Stimulated activated naive CD8-positive, alpha-beta T cell treated with anti-CD3 and anti-CD28 coated beads, Interleukin-15, amount 100 ng/mL, for 72 hours (primary cell): Measurements from ENCODE around the gene KCNG4.

ENCODE experiments used
- ATAC-seq: fragments of 150-1000 bp; cut with Tn5 transposase; 2 replicates; pipeline ENCODE4 v1.10.0; 2021; ENCODE audit warnings: mild to moderate bottlenecking, moderate library complexity
- DNase-seq, 2 donors: peaks; one replicate each; pipeline ENCODE4 v3.0.0; 2021 to 2022
- H3K27ac Mint-ChIP-seq, 2 donors: one replicate each; pipeline ENCODE4 v1.8.0; 2022; ENCODE audit warnings: mild to moderate bottlenecking in 2 of 2, mixed read lengths in 2 of 2, moderate library complexity in 2 of 2
- H3K27me3 Mint-ChIP-seq: one replicate; pipeline ENCODE4 v1.8.0; 2022; ENCODE audit warnings: mixed read lengths
- H3K4me1 Mint-ChIP-seq: one replicate; pipeline ENCODE4 v1.8.0; 2022; ENCODE audit warnings: mild to moderate bottlenecking, mixed read lengths
- H3K4me3 Mint-ChIP-seq, 2 donors: one replicate each; pipeline ENCODE4 v1.8.0; 2022; ENCODE audit warnings: mild to moderate bottlenecking in 2 of 2, mixed read lengths in 2 of 2, moderate library complexity in 1 of 2
- H3K9me3 Mint-ChIP-seq, 2 donors: one replicate each; pipeline ENCODE4 v1.8.0; 2022; ENCODE audit warnings: mixed read lengths in 2 of 2

KCNG4 gene

DNA sequence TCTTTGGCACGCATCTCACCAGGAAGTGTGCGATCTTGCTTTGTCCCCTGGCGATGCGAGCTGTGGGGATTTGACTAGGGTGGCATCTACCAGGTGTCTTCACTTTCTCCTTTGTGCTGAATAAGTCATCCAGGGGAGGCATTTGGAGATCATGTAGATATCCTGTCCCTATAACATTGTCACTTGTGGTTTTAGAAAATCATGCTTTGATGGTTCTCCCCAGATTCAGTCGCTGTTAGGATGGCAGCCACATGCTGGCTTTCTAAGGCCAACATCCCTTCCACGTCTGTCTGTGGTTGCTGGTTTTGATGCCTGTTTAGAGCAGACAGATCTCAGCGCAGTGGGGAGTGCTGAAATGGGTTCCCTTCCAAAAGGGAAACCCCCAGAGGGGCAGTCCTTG, 46.3 kb downstream of the KCNG4 start:
- peak overlapping the region; percentile 77 to 84 for H3K4me3 Mint-ChIP-seq
- peak; percentile 11 to 28 for DNase-seq
- peak overlapping the region; percentile 89 to 94 for H3K27ac Mint-ChIP-seq
- no peaks in the 10 kb centered on the region for H3K9me3 Mint-ChIP-seq
- no peaks in the 10 kb centered on the region for H3K27me3 Mint-ChIP-seq
- H3K4me1 Mint-ChIP-seq: peaks cover 24% of the 10 kb centered on the region
- peak; percentile 35 for ATAC-seq

DNA sequence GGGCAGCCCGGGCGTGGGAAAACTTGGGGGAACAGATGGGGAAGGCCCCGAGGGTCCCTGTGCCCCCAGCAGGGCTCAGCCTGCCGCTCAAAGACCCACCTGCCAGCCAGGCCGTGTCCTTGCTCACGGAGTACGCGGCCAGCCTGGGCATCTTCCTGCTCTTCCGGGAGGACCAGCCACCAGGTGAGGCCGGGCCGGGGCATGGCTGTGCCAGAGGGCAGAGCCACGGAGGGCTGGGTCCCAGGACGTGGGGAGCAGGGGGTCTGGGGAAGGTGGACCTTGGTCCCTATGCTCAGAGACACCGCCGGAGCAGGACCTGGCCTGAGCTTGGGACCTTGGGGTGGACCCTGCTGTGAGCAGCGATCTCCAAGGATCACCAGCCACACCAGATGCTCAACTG, 48.3 kb downstream of the KCNG4 start:
- DNase-seq (no peak), ATAC-seq (no peak)
- H3K27me3 Mint-ChIP-seq: no peaks in the 10 kb centered on the region
- H3K27ac Mint-ChIP-seq: no peak overlapping the region
- no peaks in the 10 kb centered on the region for H3K9me3 Mint-ChIP-seq
- H3K4me1 Mint-ChIP-seq: peaks cover 30% of the 10 kb centered on the region
- H3K4me3 Mint-ChIP-seq: no peak overlapping the region

DNA sequence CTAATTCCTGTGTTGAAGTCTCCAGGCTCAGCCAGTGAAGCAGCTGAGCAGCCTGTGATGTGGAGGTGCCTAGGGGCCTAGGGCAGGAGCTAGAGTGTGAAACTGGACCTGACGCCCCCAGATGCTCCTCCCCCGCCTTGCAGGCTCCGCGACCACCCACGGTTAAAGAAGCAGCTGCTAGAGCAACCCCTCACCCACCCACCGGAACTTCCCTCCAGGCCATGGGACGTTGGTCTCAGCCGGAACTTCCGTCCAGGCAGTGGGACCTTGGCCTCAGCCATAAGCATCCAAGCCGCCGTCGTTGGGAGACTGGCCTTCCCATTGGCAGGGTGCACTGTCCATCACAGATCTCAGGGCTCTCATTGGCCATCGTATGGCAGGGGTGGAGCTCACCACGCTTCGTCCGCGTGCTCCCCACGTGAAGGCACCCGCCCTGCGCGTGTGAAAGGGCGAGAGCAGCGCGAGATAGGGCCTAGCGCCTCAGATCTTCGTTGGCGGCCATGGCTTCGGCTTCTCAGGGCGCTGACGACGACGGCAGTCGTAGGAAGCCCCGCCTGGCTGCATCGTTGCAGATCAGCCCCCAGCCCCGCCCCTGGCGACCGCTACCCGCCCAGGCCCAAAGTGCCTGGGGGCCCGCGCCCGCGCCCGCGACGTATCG, 49.0 kb downstream of the KCNG4 start, which contains the start of gene ADAD2:
Gene ADAD2 (plus strand): TSS at position 427 of the 658 bp plus-strand sequence. CDS start 74 bp downstream, at position 501.
- Mint-ChIP-seq H3K4me1 (peaks cover 34% of the 10 kb centered on the region), H3K9me3 (no peaks in the 10 kb centered on the region), H3K4me3 (no peak within 1 kb of the TSS), H3K27ac (no peak within 1 kb of the TSS), H3K27me3 (no peaks in the 10 kb centered on the region)
- ATAC-seq (no peak), DNase-seq (peak in 1 of 2 donors; percentile 16)

DNA sequence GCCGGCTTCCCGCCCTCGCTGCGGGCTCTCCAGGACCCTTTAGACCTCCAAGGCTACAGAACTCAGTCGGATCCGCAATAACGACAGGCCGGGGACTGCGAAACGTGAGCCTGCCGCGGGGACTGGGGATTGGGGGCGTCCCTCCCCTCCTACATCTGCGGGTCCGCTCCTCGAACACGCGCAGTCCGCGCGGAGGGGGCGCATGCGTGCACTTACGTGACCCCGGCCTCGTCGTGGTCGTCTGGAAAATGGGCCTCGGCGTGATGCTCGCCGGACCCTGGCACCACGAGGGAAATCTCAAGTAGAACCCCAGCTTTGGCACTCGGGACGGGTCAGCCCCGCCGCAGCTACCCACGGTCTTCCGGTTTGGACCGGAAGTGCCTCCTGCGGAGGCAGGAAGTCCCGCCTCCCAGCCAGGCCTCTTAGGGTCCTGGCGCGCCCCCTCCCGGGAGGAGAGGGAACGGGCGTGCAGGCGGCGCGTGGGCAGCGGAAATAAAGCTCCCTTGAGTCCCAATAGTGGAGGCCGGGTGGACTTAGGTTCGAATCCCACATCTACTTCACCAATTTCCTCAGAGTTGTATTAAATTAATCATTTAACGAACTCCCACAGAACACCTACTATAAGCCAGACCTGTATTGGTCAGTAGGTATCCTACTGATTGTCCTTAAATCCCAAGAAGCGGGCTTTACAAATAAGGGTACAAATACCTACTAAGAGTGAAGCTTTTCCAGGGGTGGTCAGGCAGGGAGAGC, 53.0 kb downstream of the KCNG4 start, which contains the start of gene TAF1C:
Gene TAF1C (minus strand): TSS at position 373 of the 753 bp plus-strand sequence. CDS start 2,069 bp downstream, outside the sequence.
- H3K4me1 Mint-ChIP-seq: peaks cover 37% of the 10 kb centered on the region
- DNase-seq (peak; percentile 93 to 94), ATAC-seq (peak; percentile 92)
- peak within 1 kb of the TSS; percentile 94 to 98 for H3K4me3 Mint-ChIP-seq
- peak within 1 kb of the TSS; percentile 96 to 98 for H3K27ac Mint-ChIP-seq
- no peaks in the 10 kb centered on the region for H3K9me3 Mint-ChIP-seq
- H3K27me3 Mint-ChIP-seq: no peaks in the 10 kb centered on the region

DNA sequence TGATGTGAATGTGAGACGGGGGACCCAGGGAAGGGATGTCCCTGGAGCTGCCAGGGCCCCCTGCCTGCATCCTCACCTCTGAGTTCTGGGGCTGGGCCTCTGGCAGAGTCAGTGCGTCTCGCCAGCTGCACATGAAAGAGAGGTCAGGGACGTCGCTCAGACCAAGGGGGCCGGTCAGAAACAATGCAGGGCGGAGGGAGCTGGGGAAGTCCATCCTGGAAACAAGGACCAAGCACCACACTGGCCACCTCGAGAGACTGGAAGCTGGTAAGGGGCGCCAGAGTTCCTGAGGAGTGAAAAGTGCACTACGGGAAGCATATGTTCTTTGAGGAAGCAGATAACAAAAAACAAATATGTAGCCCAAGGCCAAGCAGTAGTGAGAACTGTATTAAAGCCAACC, 55.0 kb downstream of the KCNG4 start:
- H3K27me3 Mint-ChIP-seq: no peaks in the 10 kb centered on the region
- H3K9me3 Mint-ChIP-seq: no peaks in the 10 kb centered on the region
- no peak for ATAC-seq
- peak overlapping the region; percentile 46 to 98 for H3K4me3 Mint-ChIP-seq
- H3K4me1 Mint-ChIP-seq: peaks cover 37% of the 10 kb centered on the region
- no peak for DNase-seq
- H3K27ac Mint-ChIP-seq: peak overlapping the region; percentile 10 to 38

DNA sequence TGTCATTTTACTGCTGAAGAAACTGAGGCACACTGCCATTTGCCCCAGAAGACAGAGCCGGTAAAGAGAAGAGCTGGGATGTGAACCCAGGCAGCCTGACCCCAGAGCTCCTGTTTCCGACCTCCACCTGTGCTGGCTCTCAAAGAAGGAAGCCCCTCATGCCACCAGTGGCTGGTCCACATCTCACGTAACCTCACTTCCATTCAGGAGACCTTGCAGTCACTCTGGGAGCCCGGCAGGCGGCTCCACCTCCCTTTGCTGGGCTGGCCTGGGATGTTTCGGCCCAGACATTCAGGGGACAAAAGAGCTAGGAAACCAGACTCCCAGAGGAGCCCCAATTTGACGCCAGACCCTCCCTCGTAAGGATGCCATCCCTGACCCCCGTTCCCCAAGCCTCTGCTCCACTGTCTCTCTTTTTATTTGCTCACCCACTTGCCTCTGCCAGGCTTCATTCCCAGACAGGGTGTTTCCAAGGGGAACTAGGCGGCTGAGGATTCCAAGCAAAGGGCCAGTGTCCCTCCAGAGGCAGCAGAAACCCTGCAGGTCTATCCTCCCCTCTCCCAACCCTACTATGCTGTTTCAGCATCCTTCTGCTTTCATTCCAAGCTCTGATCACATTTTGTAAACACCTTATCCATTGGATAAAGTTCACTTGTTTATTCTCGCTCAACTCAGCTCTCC, 55.8 kb downstream of the KCNG4 start:
- H3K4me3 Mint-ChIP-seq: no peak overlapping the region
- ATAC-seq (no peak), DNase-seq (no peak)
- no peaks in the 10 kb centered on the region for H3K9me3 Mint-ChIP-seq
- H3K4me1 Mint-ChIP-seq: peaks cover 37% of the 10 kb centered on the region
- H3K27me3 Mint-ChIP-seq: no peaks in the 10 kb centered on the region
- H3K27ac Mint-ChIP-seq: peak overlapping the region in 1 of 2 donors; percentile 69

DNA sequence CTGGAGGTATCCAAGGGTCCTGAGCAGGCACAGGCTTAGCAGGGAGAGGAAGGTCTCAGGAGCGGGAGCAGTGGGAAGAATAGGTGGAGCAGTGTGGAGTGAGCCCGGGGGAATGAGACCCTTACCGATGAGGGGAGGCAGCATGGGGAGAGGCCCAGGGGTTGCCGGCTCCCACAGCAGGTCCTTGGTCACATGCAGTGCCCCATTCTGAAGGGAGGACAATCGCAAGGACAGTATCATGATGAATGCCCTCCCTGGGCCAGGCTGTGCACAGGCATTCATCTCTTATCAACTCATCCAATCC, 56.3 kb downstream of the KCNG4 start:
- ATAC-seq: no peak
- no peak for DNase-seq
- Mint-ChIP-seq H3K27ac (no peak overlapping the region), H3K9me3 (no peaks in the 10 kb centered on the region), H3K4me3 (no peak overlapping the region), H3K4me1 (peaks cover 40% of the 10 kb centered on the region), H3K27me3 (no peaks in the 10 kb centered on the region)

DNA sequence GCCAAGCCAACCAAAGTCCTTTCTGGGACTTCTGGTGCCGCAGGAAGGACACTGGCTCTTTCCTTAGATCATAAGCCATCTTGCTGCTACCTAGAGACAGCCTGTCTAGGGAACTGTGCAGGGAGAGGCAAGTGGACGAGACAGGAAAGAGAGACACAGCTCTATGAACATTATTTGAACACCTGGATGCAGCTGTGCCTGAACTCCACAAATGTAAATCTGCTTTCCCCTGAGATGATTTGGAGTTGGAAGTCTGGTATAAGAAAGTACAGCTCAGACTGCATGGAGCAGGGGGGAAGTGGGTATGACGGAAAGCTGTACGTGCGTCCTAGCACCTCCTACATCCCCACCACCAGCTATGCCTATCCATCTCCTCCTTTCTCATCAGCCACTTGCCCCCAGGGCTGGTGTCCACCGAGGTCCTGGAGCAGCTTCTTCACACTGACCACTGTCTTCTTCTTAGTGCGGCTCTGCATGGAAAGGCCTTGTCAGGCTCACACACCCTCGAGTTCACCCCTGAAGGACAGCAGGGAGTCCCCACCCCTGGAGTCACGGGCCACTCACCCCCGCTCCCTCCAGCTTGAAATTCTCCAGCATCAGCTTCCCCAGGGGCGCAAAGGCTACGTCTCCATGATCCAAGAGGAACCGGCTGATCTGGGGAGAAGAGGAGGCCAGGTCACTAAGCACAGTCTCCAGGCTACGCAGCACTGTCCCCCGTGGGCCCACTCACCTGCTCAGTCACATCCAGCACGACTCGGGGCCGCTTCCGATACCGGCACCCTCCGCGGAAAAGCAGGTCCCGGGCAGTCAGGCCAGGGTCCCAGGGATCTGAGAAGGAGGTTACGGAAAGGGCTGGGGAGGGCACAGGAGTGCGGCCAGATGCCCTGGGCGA, 56.9 kb downstream of the KCNG4 start:
- no peaks in the 10 kb centered on the region for H3K27me3 Mint-ChIP-seq
- no peak overlapping the region for H3K4me3 Mint-ChIP-seq
- peak overlapping the region in 1 of 2 donors; percentile 60 for H3K27ac Mint-ChIP-seq
- no peaks in the 10 kb centered on the region for H3K9me3 Mint-ChIP-seq
- peaks cover 46% of the 10 kb centered on the region for H3K4me1 Mint-ChIP-seq
- DNase-seq (no peak), ATAC-seq (no peak)

DNA sequence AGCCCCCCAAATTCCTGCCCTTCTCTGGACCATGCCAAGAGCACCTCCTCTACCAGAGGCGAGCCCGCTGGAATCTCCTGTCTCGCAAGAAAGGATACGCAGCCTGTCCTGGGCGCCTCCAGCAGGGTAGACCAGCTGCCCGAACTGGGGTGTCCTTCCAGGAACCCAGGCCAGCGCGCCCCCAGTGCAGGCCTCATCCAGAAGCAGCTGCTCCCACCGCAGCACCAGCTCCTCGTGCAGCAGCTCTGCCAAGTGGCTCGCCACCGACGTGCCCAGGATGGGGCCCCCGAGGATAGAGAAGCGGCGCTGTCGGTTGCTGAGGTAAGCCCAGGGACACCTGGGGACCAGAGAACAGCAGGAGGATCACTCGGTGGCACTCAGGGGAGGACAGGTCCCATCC, 57.7 kb downstream of the KCNG4 start:
- Mint-ChIP-seq H3K27me3 (no peaks in the 10 kb centered on the region), H3K9me3 (no peaks in the 10 kb centered on the region), H3K4me3 (no peak overlapping the region), H3K4me1 (peaks cover 50% of the 10 kb centered on the region), H3K27ac (peak overlapping the region in 1 of 2 donors; percentile 19)
- DNase-seq (no peak), ATAC-seq (no peak)

DNA sequence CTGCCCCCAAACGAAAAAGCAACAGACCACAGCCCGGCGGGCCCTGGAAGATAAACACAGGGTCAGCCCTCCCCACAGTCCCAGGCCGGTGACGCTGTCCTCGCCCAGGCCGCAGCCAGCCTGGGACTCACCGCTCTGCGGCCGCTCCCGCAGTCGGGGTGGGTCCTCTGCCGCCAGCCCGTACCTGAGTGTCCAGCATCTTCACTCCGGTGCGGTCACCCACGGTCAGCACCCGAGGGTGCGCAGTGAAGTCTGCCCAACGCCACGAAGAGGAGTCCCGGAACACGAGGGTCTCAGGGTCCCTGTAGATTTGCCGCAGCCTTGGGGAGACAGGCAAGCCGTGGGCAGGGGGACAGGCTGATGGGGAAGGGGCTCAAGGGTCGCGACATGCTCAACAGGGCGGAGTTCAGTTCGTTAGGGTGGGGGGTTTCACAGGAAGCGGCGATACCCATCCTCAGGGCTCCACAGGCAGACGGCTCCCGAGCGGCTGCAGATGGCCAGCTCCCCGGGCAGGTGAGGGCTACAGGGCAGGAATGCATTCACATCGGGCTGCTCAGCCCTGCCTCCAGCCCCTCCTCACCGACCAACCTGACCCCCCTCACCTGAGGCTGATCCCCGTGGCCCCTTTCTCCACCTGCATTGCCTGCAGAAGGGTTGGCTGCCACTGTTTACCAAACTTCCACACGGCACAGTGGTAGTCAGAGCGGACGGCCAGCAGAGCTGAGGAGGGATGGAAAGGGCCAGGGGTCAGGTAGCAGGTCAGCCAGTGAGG, 58.5 kb downstream of the KCNG4 start:
- DNase-seq (no peak), ATAC-seq (no peak)
- Mint-ChIP-seq H3K27ac (peak overlapping the region in 1 of 2 donors; percentile 78), H3K4me1 (peaks cover 44% of the 10 kb centered on the region), H3K4me3 (no peak overlapping the region), H3K9me3 (no peaks in the 10 kb centered on the region), H3K27me3 (no peaks in the 10 kb centered on the region)

DNA sequence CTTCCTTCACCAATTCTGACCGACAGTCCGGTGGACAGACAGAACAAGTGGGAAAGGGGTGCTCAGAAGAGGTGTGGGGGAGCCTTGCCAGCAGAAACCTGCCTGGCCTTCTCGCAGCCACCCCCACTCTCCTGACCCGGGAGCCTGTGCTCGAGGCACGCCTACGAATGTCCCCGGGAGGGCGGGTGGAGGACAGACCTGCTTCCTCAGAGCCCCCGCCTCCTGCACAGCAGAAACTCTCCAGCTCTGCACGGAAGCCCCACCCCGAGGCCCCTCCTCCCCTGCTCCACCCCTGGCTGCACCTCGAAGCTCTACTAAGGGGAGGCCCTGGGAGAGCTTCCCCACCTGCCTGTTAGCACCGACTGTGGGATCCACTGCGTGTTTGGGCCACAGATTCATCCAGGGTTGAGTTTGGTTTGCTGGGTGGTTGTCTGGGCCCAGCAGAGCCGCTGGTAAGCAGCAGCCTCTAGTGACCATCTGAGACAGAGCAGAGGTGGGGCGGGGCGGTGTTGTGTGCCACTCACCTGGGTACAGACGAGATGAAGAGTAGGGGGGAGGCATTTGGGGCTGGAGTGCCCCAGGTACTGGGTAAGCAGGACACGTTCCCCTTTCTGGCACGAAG, 59.2 kb downstream of the KCNG4 start:
- H3K27ac Mint-ChIP-seq: peak overlapping the region in 1 of 2 donors; percentile 78
- H3K27me3 Mint-ChIP-seq: no peaks in the 10 kb centered on the region
- H3K4me1 Mint-ChIP-seq: peaks cover 38% of the 10 kb centered on the region

DNA sequence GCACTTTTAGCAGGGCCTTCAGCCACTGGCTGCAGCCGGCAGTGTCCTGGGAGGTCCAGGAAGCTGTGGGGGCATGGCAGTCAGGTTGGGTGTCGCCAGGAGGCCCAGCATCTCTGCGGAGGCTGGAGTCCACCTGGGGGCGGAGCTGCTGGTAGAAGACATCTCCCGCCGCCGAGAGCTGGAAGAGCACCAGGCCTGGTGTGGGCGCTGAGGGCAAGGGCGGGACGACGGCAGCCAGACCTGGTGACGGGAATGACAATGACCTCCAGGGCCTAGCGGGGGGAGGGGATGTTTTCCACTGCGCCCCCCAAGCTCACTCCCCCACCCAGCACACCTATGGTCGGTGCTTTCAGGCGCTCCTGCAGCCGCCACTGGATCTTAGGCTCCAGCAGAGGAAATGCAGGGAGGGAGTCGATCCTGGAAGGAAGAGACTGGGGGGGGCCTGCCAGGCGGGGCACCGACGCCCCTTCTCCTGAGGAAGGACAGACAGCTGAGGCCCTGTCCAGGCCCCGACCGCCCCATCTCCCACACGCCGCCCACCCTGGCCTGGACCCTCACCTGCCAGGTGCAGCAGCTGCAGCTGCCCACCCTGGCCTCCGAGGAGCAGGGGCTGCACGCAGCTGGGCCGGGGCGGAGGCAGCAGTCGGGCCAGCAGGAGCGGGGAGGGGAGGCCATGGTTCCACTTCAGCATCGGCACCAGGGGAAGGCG, 60.0 kb downstream of the KCNG4 start:
- ATAC-seq: no peak
- Mint-ChIP-seq H3K4me1 (peaks cover 38% of the 10 kb centered on the region), H3K27me3 (peaks cover 1% of the 10 kb centered on the region)

More for the DNA sequence above, 59.2 kb downstream of the KCNG4 start:
- Mint-ChIP-seq H3K4me3 (no peak overlapping the region), H3K9me3 (no peaks in the 10 kb centered on the region)
- no peak for DNase-seq
- ATAC-seq: no peak

DNA sequence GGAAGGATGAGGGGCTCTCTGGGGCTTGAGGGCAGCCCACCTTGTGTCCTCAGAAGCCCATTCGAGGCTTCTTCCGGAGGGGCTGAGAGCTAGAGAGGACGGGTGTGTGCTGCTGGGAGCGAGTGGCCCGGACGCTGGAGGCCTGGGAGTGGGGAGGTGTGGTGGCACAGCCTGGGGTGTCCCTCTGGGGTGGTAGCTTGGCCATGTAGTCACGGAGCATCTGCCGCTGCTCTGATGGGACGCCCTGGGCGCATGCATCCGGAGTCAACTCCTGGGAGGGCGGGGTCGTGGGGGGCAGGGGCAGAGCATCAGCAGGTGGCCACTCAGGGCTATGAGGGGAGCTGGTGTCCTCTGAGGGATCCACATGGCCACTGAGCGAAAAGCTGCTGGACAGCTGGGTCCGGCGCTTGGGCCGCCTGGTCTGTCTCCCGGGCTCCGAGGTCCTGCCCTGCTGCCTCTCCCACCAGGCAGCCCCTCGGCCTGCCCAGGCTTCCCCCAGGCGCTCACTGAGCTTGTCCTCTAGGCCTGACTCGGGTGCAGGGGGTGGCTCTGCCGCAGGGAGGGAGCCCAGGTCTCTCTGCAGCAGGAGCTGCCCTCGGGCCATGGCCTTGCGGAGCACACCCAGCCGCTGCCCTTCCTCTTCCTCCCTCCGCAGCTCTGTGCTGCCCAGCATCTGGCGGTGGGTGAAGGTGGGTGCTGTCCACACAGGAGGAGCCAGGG, 60.8 kb downstream of the KCNG4 start:
- ATAC-seq (no peak), DNase-seq (no peak)
- Mint-ChIP-seq H3K9me3 (no peaks in the 10 kb centered on the region), H3K27ac (peak overlapping the region in 1 of 2 donors; percentile 88), H3K27me3 (peaks cover 7% of the 10 kb centered on the region), H3K4me3 (no peak overlapping the region), H3K4me1 (peaks cover 35% of the 10 kb centered on the region)

More for the DNA sequence above, 60.0 kb downstream of the KCNG4 start:
- no peak overlapping the region for H3K27ac Mint-ChIP-seq
- H3K4me3 Mint-ChIP-seq: no peak overlapping the region
- H3K9me3 Mint-ChIP-seq: no peaks in the 10 kb centered on the region
- no peak for DNase-seq
